Mucosa of rectum (tissue), 2 donors: ENCODE data around the gene NTN1.

Experiments used
- H3K27ac ChIP-seq, 2 donors: one replicate each; pipeline ENCODE4 v1.7.0; 2013; ENCODE audit warnings: inconsistent platforms in 2 of 2, low read depth in 2 of 2, low read length in 2 of 2
- H3K27me3 ChIP-seq, 2 donors: one replicate each; pipeline ENCODE4 v1.7.0; 2013; ENCODE audit warnings: low read length in 2 of 2; ENCODE audit not compliant: control insufficient read depth in 2 of 2, insufficient read depth in 2 of 2
- H3K36me3 ChIP-seq, 2 donors: one replicate each; pipeline ENCODE4 v1.7.0; 2013; ENCODE audit warnings: low read length in 2 of 2; ENCODE audit not compliant: control insufficient read depth in 2 of 2, insufficient read depth in 2 of 2
- H3K4me1 ChIP-seq, 2 donors: one replicate each; pipeline ENCODE4 v1.7.0; 2013; ENCODE audit warnings: low read length in 2 of 2, mild to moderate bottlenecking in 1 of 2; ENCODE audit not compliant: control insufficient read depth in 2 of 2, insufficient read depth in 2 of 2
- H3K4me3 ChIP-seq, 2 donors: one replicate each; pipeline ENCODE4 v1.7.0; 2013; ENCODE audit warnings: low read length in 2 of 2
- H3K9ac ChIP-seq, 2 donors: one replicate each; pipeline ENCODE4 v1.7.0; 2013; ENCODE audit warnings: low read length in 2 of 2, low read depth in 1 of 2, mild to moderate bottlenecking in 1 of 2
- H3K9me3 ChIP-seq, 2 donors: one replicate each; pipeline ENCODE4 v1.7.0; 2013; ENCODE audit warnings: low read length in 2 of 2; ENCODE audit not compliant: control insufficient read depth in 2 of 2
- donor health status: healthy.
- donor health status: Normal muscosa, but diverticular disease.

NTN1 gene

GRCh38 chr17:9055281-9055680 lies 34.0 kb downstream of the NTN1 start:
- Histone ChIP-seq H3K27ac (no peak overlapping the region), H3K9ac (no peak overlapping the region), H3K4me1 (no peaks in the 10 kb centered on the region), H3K36me3 (no peaks in the 10 kb centered on the region), H3K4me3 (no peak overlapping the region), H3K9me3 (no peaks in the 10 kb centered on the region), H3K27me3 (no peaks in the 10 kb centered on the region)

GRCh38 chr17:9056566-9056965 lies 35.3 kb downstream of the NTN1 start:
- Histone ChIP-seq H3K4me3 (no peak overlapping the region), H3K27ac (no peak overlapping the region), H3K27me3 (no peaks in the 10 kb centered on the region), H3K9ac (no peak overlapping the region), H3K9me3 (no peaks in the 10 kb centered on the region), H3K4me1 (no peaks in the 10 kb centered on the region), H3K36me3 (no peaks in the 10 kb centered on the region)

GRCh38 chr17:9057310-9057709 lies 36.0 kb downstream of the NTN1 start:
- no peaks in the 10 kb centered on the region for H3K4me1 ChIP-seq
- no peaks in the 10 kb centered on the region for H3K9me3 ChIP-seq
- H3K27ac ChIP-seq: no peak overlapping the region
- H3K4me3 ChIP-seq: no peak overlapping the region
- H3K9ac ChIP-seq: no peak overlapping the region
- H3K27me3 ChIP-seq: no peaks in the 10 kb centered on the region
- H3K36me3 ChIP-seq: no peaks in the 10 kb centered on the region

- Histone ChIP-seq H3K27ac (no peak overlapping the region), H3K4me3 (no peak overlapping the region), H3K36me3 (no peaks in the 10 kb centered on the region), H3K27me3 (no peaks in the 10 kb centered on the region), H3K9me3 (no peaks in the 10 kb centered on the region), H3K9ac (no peak overlapping the region), H3K4me1 (no peaks in the 10 kb centered on the region)
Measured at GRCh38 chr17:9062399-9062902, 41.1 kb downstream of the NTN1 start.

GRCh38 chr17:9064311-9064834 lies 43.1 kb downstream of the NTN1 start:
- Histone ChIP-seq H3K27ac (no peak overlapping the region), H3K27me3 (no peaks in the 10 kb centered on the region), H3K9ac (no peak overlapping the region), H3K9me3 (no peaks in the 10 kb centered on the region), H3K36me3 (no peaks in the 10 kb centered on the region), H3K4me3 (no peak overlapping the region), H3K4me1 (no peaks in the 10 kb centered on the region)

GRCh38 chr17:9071016-9071415 lies 49.7 kb downstream of the NTN1 start:
- Histone ChIP-seq H3K27ac (no peak overlapping the region), H3K9ac (no peak overlapping the region), H3K27me3 (no peaks in the 10 kb centered on the region), H3K36me3 (no peaks in the 10 kb centered on the region), H3K4me1 (peaks cover 4 to 6% of the 10 kb centered on the region in 2 donors), H3K9me3 (no peaks in the 10 kb centered on the region), H3K4me3 (no peak overlapping the region)

GRCh38 chr17:9071811-9072498 lies 50.6 kb downstream of the NTN1 start:
- Histone ChIP-seq H3K4me1 (peaks cover 4 to 6% of the 10 kb centered on the region in 2 donors), H3K9me3 (no peaks in the 10 kb centered on the region), H3K4me3 (no peak overlapping the region), H3K36me3 (no peaks in the 10 kb centered on the region), H3K27me3 (no peaks in the 10 kb centered on the region), H3K9ac (no peak overlapping the region), H3K27ac (peak overlapping the region in 1 of 2 donors; percentile 11)

- no peak overlapping the region for H3K4me3 ChIP-seq
- H3K27me3 ChIP-seq: no peaks in the 10 kb centered on the region
- H3K36me3 ChIP-seq: no peaks in the 10 kb centered on the region
- H3K9ac ChIP-seq: no peak overlapping the region
- no peaks in the 10 kb centered on the region for H3K9me3 ChIP-seq
- peak overlapping the region; percentile 11 to 17 for H3K27ac ChIP-seq
- peaks cover 4 to 6% of the 10 kb centered on the region in 2 donors for H3K4me1 ChIP-seq
Measured at GRCh38 chr17:9072696-9073339, 51.5 kb downstream of the NTN1 start.

- no peaks in the 10 kb centered on the region for H3K36me3 ChIP-seq
- H3K27me3 ChIP-seq: no peaks in the 10 kb centered on the region
- H3K4me3 ChIP-seq: no peak overlapping the region
- H3K4me1 ChIP-seq: peaks cover 4 to 6% of the 10 kb centered on the region in 2 donors
- no peak overlapping the region for H3K9ac ChIP-seq
- H3K9me3 ChIP-seq: no peaks in the 10 kb centered on the region
- no peak overlapping the region for H3K27ac ChIP-seq
Measured at GRCh38 chr17:9074131-9074530, 52.8 kb downstream of the NTN1 start.

GRCh38 chr17:9079461-9080103 lies 58.3 kb downstream of the NTN1 start:
- Histone ChIP-seq H3K4me3 (no peak overlapping the region), H3K4me1 (no peaks in the 10 kb centered on the region), H3K9me3 (no peaks in the 10 kb centered on the region), H3K27me3 (no peaks in the 10 kb centered on the region), H3K9ac (no peak overlapping the region), H3K36me3 (no peaks in the 10 kb centered on the region), H3K27ac (no peak overlapping the region)
